Panc1 (cell line): Measurements from ENCODE around the gene ADARB2. TPM values are rescaled to one million over a fixed set of nuclear protein-coding genes. Genes with fewer than 3 reads are reported as not detected.
"Not testable (repeated sequence)": the region's sequence is repeated elsewhere in the genome, so short reads cannot be mapped to it uniquely, and the experiment has no call there.

Experiments
- ATAC-seq: fragments of 200-7000 bp; cut with Tn5 transposase; 2 replicates; pipeline ENCODE4 v1.9.1; 2020; ENCODE audit warnings: mild to moderate bottlenecking, moderate library complexity
- BruUV-seq: library from RNA; stranded (reverse); fragments of 400-500 nt; replicated peaks from 2 replicates; lab custom pipeline; 2021; lab: Mats Ljungman, UMichigan
- CTCF ChIA-PET: fragments of 300-600 bp; sonication (Branson Sonifier 250); formaldehyde crosslinking; loops from one replicate; lab custom pipeline; 2022; ENCODE audit warnings: antibody characterized with exemption; lab: Charles Lee
- POLR2A ChIA-PET: fragments of 300-600 bp; sonication (Branson Sonifier 250); formaldehyde crosslinking; loops from one replicate; lab custom pipeline; 2022; ENCODE audit warnings: antibody characterized with exemption; lab: Charles Lee
- DNase-seq: peaks from one replicate; pipeline ENCODE4 v3.0.0-alpha.2; 2010; ENCODE audit warnings: low read depth, low spot score
- H3K27ac ChIP-seq: 2 replicates; pipeline ENCODE4 v1.5.1; 2011; ENCODE audit warnings: mild to moderate bottlenecking, low read length, inconsistent platforms
- H3K27me3 ChIP-seq: fragments of 200-500 bp; sonication (Bioruptor generic); 2 replicates; pipeline ENCODE4 v1.6.0; 2014; ENCODE audit warnings: low read length, inconsistent platforms; ENCODE audit not compliant: control insufficient read depth, insufficient read depth
- H3K36me3 ChIP-seq: fragments of 200-500 bp; sonication (Bioruptor generic); 2 replicates; pipeline ENCODE4 v1.5.1; 2014; ENCODE audit warnings: inconsistent platforms, mild to moderate bottlenecking, low read length, moderate library complexity; ENCODE audit not compliant: control insufficient read depth, insufficient read depth
- H3K4me1 ChIP-seq: 2 replicates; pipeline ENCODE4 v1.5.1; 2011; ENCODE audit warnings: inconsistent platforms, mild to moderate bottlenecking, low read length, moderate library complexity; ENCODE audit not compliant: control insufficient read depth, insufficient read depth
- H3K4me3 ChIP-seq, 2 experiments: 2 replicates each; pipeline ENCODE4 v1.5.1; 2011 to 2012; ENCODE audit warnings: low read depth in 2 of 2, low read length in 2 of 2, mild to moderate bottlenecking in 2 of 2, inconsistent platforms in 1 of 2, moderate library complexity in 1 of 2
- H3K9me3 ChIP-seq: fragments of 200-500 bp; sonication (Bioruptor generic); 2 replicates; pipeline ENCODE4 v1.5.1; 2014; ENCODE audit warnings: low read depth, mild to moderate bottlenecking, inconsistent platforms, low read length, moderate library complexity; ENCODE audit not compliant: control insufficient read depth, insufficient read depth
- CTCF ChIP-seq: fragments of 450-650 bp; IDR thresholded peaks from 2 replicates; pipeline ENCODE4 v1.5.1; 2017; ENCODE audit warnings: mild to moderate bottlenecking
- POLR2AphosphoS5 ChIP-seq: IDR thresholded peaks from 2 replicates; pipeline ENCODE4 v1.6.1; 2012; ENCODE audit warnings: mild to moderate bottlenecking, low read depth, low read length, moderate library complexity
- REST ChIP-seq, 2 experiments: IDR thresholded peaks; 2 replicates each; pipeline ENCODE4 v1.6.1; 2011 to 2012; ENCODE audit warnings: low read depth in 2 of 2, control low read depth in 1 of 2, low read length in 1 of 2, mild to moderate bottlenecking in 1 of 2, moderate library complexity in 1 of 2; ENCODE audit not compliant: insufficient read depth in 1 of 2
- SIN3A ChIP-seq: IDR thresholded peaks from 2 replicates; pipeline ENCODE4 v1.6.1; 2012; ENCODE audit warnings: low read depth, mild to moderate bottlenecking, low read length, moderate library complexity, borderline replicate concordance; ENCODE audit not compliant: insufficient read depth
- TCF7L2 ChIP-seq: IDR thresholded peaks from 2 replicates; pipeline ENCODE4 v1.6.1; 2011; ENCODE audit warnings: mild to moderate bottlenecking, low read depth, low read length, inconsistent platforms
- in situ Hi-C: cut with HindIII; loops from 2 replicates; pipeline ENCODE4 v1.10.0; 2016; ENCODE audit warnings: low sequenced_read_pairs, low pct_unique_long_range_greater_than_20kb
- intact Hi-C: fragments of 100-400 bp; cut with micrococcal nuclease; formaldehyde crosslinking; loops from one replicate; pipeline ENCODE4 v1.10.0; 2022; ENCODE audit not compliant: unreplicated experiment
- total RNA-seq: library from RNA; stranded (reverse); gene quantifications from one replicate; pipeline ENCODE4 v1.2.1, GENCODE V29; 2021; ENCODE audit not compliant: unreplicated experiment

ADARB2 gene
- total RNA-seq, 1 experiment from 2014 or later: 0.31 TPM

GRCh38 chr10:1464881-1465417 lies 272.4 kb downstream of the ADARB2 start:
- no TSS peak for BruUV-seq
- ATAC-seq: peak; percentile 61
- intact Hi-C loops: no loop called here
- H3K4me1 ChIP-seq: peaks cover 8% of the 10 kb centered on the region
- H3K36me3 ChIP-seq: no peaks in the 10 kb centered on the region
- CTCF ChIA-PET: no interaction called here
- H3K27ac ChIP-seq: no peak overlapping the region
- peaks cover 2% of the 10 kb centered on the region; the same call in 1 of the 2 replicates for H3K27me3 ChIP-seq
- no peak for DNase-seq
- in situ Hi-C loops: no loop called here
- TF ChIP-seq CTCF (no peak), TCF7L2 (no peak), POLR2AphosphoS5 (no peak), REST (IDR thresholded peaks at IDR 0.05; ENCODE audit: insufficient read depth in 1 of 2, low read depth in 2 of 2, low read length in 1 of 2) (no peak), SIN3A (no peak)
- POLR2A ChIA-PET: no interaction called here
- no peaks in the 10 kb centered on the region for H3K9me3 ChIP-seq
- peak overlapping the region in 1 of 2 experiments; percentile 37; a peak in 2 of 4 replicates for H3K4me3 ChIP-seq

GRCh38 chr10:1463971-1464370 lies 273.4 kb downstream of the ADARB2 start:
- H3K9me3 ChIP-seq, in situ Hi-C loops, H3K4me3 ChIP-seq, CTCF ChIA-PET, H3K36me3 ChIP-seq, BruUV-seq, POLR2A ChIA-PET, H3K27me3 ChIP-seq, DNase-seq, H3K27ac ChIP-seq, ATAC-seq, H3K4me1 ChIP-seq, intact Hi-C loops: not testable (repeated sequence)

- no peak for TF ChIP-seq CTCF
- no peak for TF ChIP-seq REST (IDR thresholded peaks at IDR 0.05; ENCODE audit: insufficient read depth in 1 of 2, low read depth in 2 of 2, low read length in 1 of 2)
- TF ChIP-seq POLR2AphosphoS5: no peak
- TF ChIP-seq TCF7L2: no peak
- Histone ChIP-seq H3K9me3 (no peaks in the 10 kb centered on the region), H3K27me3 (peaks cover 2% of the 10 kb centered on the region; the same call in 1 of the 2 replicates), H3K4me1 (peaks cover 8% of the 10 kb centered on the region), H3K27ac (no peak overlapping the region), H3K4me3 (no peak overlapping the region), H3K36me3 (no peaks in the 10 kb centered on the region)
- no TSS peak for BruUV-seq
- POLR2A ChIA-PET: no interaction called here
- in situ Hi-C loops (no loop called here), intact Hi-C loops (no loop called here)
- no peak for ATAC-seq
- CTCF ChIA-PET: no interaction called here
- no peak for DNase-seq
Observed at GRCh38 chr10:1462994-1463633, 274.2 kb downstream of the ADARB2 start.
